Mammary epithelial cell (primary cell): ENCODE data around the gene UMAD1.

Experiments
- CTCF ChIP-seq, 2 donors: IDR thresholded peaks in 1 of 2; conservative IDR thresholded peaks in 1 of 2; 2 replicates each; pipeline ENCODE4 v1.5.1; 2011 to 2012; ENCODE audit warnings: inconsistent platforms in 2 of 2, low read length in 2 of 2, mild to moderate bottlenecking in 2 of 2, control low read depth in 1 of 2, low read depth in 1 of 2; ENCODE audit not compliant: insufficient read depth in 1 of 2; ENCODE audit errors: extremely low read depth in 1 of 2
- EZH2 ChIP-seq: IDR thresholded peaks from 2 replicates; pipeline ENCODE4 v1.6.1; 2012; ENCODE audit warnings: low read length, inconsistent platforms, borderline replicate concordance

GRCh38 chr7:7786595-7786994 is 146.0 kb downstream of the UMAD1 start:
- no peak for TF ChIP-seq CTCF (conservative IDR thresholded peaks at IDR 0.05 in 1 of 2, IDR thresholded peaks at IDR 0.05 in 1 of 2; ENCODE audit: extremely low read depth in 1 of 2, insufficient read depth in 1 of 2, low read depth in 1 of 2, low read length in 2 of 2)
- TF ChIP-seq EZH2, result no peak
